SK-N-SH (cell line): ENCODE results near the gene CYFIP2. TPM values are rescaled to one million over a fixed set of nuclear protein-coding genes. Genes with fewer than 3 reads are reported as not detected.

Experiments
- CTCF ChIA-PET: fragments of 300-600, 350-600 bp; formaldehyde crosslinking; extraction: SDS; loops from one replicate; lab custom pipeline; 2021; lab: Yijun Ruan, JAX
- POLR2A ChIA-PET: fragments of 350-600 bp; sonication (Branson Sonifier 250); formaldehyde crosslinking; extraction: SDS; loops from one replicate; lab custom pipeline; 2020; ENCODE audit warnings: antibody characterized with exemption, inconsistent platforms; lab: Yijun Ruan, JAX
- DNase-seq: peaks from one replicate; pipeline ENCODE4 v3.0.0; 2012
- H2AFZ ChIP-seq: fragments of 200-600 bp; sonication (generic); 2 replicates; pipeline ENCODE4 v1.8.1; 2016; ENCODE audit warnings: antibody characterized with exemption, mild to moderate bottlenecking, low read depth
- H3F3A ChIP-seq: fragments of 200-600 bp; sonication (generic); replicated peaks from 2 replicates; pipeline ENCODE3; 2016; ENCODE audit warnings: antibody characterized with exemption, mild to moderate bottlenecking; ENCODE audit not compliant: insufficient read depth
- H3K27ac ChIP-seq, 2 experiments: fragments of 200-500 bp in 1 of 2; fragments of 200-600 bp in 1 of 2; sonication (Bioruptor generic) in 1 of 2; sonication (generic), shearing (Covaris generic) in 1 of 2; 2 replicates each; pipeline versions ENCODE4 v1.5.1 to v1.6.1; 2014 to 2016; ENCODE audit warnings: low read depth in 2 of 2, inconsistent platforms in 1 of 2, low read length in 1 of 2, mild to moderate bottlenecking in 1 of 2, mixed read lengths in 1 of 2
- H3K27me3 ChIP-seq: fragments of 200-600 bp; sonication (generic), shearing (Covaris generic); 2 replicates; pipeline ENCODE4 v1.6.1; 2016; ENCODE audit warnings: mixed run types; ENCODE audit not compliant: insufficient read depth
- H3K36me3 ChIP-seq, 2 experiments: fragments of 200-500 bp in 1 of 2; fragments of 200-600 bp in 1 of 2; sonication (Bioruptor generic) in 1 of 2; sonication (generic) in 1 of 2; replicated peaks in 1 of 2; 2 replicates each; pipeline versions ENCODE3 to v1.5.1; 2014 to 2016; ENCODE audit warnings: low read length in 1 of 2, mild to moderate bottlenecking in 1 of 2; ENCODE audit not compliant: insufficient read depth in 2 of 2, control insufficient read depth in 1 of 2
- H3K4me1 ChIP-seq, 2 experiments: fragments of 200-500 bp in 1 of 2; fragments of 200-600 bp in 1 of 2; sonication (Bioruptor generic) in 1 of 2; sonication (generic), shearing (Covaris generic) in 1 of 2; 2 replicates each; pipeline versions ENCODE4 v1.5.1 to v1.6.1; 2014 to 2016; ENCODE audit warnings: low read depth in 1 of 2, low read length in 1 of 2, mixed run types in 1 of 2; ENCODE audit not compliant: insufficient read depth in 2 of 2, control insufficient read depth in 1 of 2
- H3K4me2 ChIP-seq: fragments of 200-600 bp; sonication (generic), shearing (Covaris generic); 2 replicates; pipeline ENCODE4 v1.6.1; 2017; ENCODE audit warnings: mixed run types
- H3K4me3 ChIP-seq, 2 experiments: fragments of 200-500 bp in 1 of 2; fragments of 200-600 bp in 1 of 2; sonication (Bioruptor generic) in 1 of 2; sonication (generic), shearing (Covaris generic) in 1 of 2; 2 replicates each; pipeline versions ENCODE4 v1.5.1 to v1.8.1; 2014 to 2016; ENCODE audit warnings: low read depth in 2 of 2, inconsistent platforms in 1 of 2, low read length in 1 of 2, mild to moderate bottlenecking in 1 of 2, mixed read lengths in 1 of 2, moderate library complexity in 1 of 2
- H3K79me2 ChIP-seq: fragments of 200-600 bp; sonication (generic); 2 replicates; pipeline ENCODE4 v1.8.1; 2017; ENCODE audit warnings: mild to moderate bottlenecking; ENCODE audit not compliant: insufficient read depth
- H3K9ac ChIP-seq: fragments of 200-600 bp; sonication (generic); 2 replicates; pipeline ENCODE4 v1.6.1; 2017; ENCODE audit warnings: mixed run types
- H3K9me2 ChIP-seq: fragments of 200-600 bp; sonication (generic); 2 replicates; pipeline ENCODE4 v1.6.1; 2017; ENCODE audit warnings: mixed run types
- H3K9me3 ChIP-seq: fragments of 200-600 bp; sonication (generic); 2 replicates; pipeline ENCODE4 v1.6.1; 2017; ENCODE audit warnings: mixed run types, mild to moderate bottlenecking, moderate library complexity
- H4K20me1 ChIP-seq: fragments of 200-600 bp; sonication (generic); 2 replicates; pipeline ENCODE4 v1.6.1; 2017; ENCODE audit warnings: mild to moderate bottlenecking, mixed run types; ENCODE audit not compliant: insufficient read depth
- CHD2 ChIP-seq: fragments of 150-350 bp; IDR thresholded peaks from 2 replicates; pipeline ENCODE4 v1.6.1; 2018; ENCODE audit warnings: low read length; ENCODE audit not compliant: partially characterized antibody
- EP300 ChIP-seq, 2 experiments: IDR thresholded peaks; 2 replicates each; pipeline versions ENCODE4 v1.4.0 to v1.6.1; 2012; ENCODE audit warnings: borderline replicate concordance in 1 of 2, low read depth in 1 of 2, low read length in 1 of 2
- MAX ChIP-seq: IDR thresholded peaks from 2 replicates; pipeline ENCODE4 v1.4.0; 2012; ENCODE audit warnings: low read depth
- MXI1 ChIP-seq: IDR thresholded peaks from 2 replicates; pipeline ENCODE4 v1.6.1; 2012; ENCODE audit warnings: mild to moderate bottlenecking, low read depth, low read length, improper control_type of control experiment
- RAD21 ChIP-seq: IDR thresholded peaks from 2 replicates; pipeline ENCODE4 v1.6.1; 2012; ENCODE audit warnings: mild to moderate bottlenecking, low read length
- RXRA ChIP-seq: IDR thresholded peaks from 2 replicates; pipeline ENCODE4 v1.4.0; 2012; ENCODE audit warnings: low read depth, mild to moderate bottlenecking, borderline replicate concordance
- SIN3A ChIP-seq: IDR thresholded peaks from 2 replicates; pipeline ENCODE4 v1.6.1; 2012; ENCODE audit warnings: low read depth, mild to moderate bottlenecking, low read length, moderate library complexity, borderline replicate concordance
- SMC3 ChIP-seq: IDR thresholded peaks from 2 replicates; pipeline ENCODE4 v1.6.1; 2012; ENCODE audit warnings: low read depth, low read length, improper control_type of control experiment
- USF1 ChIP-seq: IDR thresholded peaks from 2 replicates; pipeline ENCODE4 v1.4.0; 2012; ENCODE audit warnings: low read depth, borderline replicate concordance
- WGBS: methylation state at CpG from one replicate; pipeline ENCODE4 v1.1.6; 2017; ENCODE audit warnings: low lambda C conversion rate; 5-methylcytosine and 5-hydroxymethylcytosine counted together
- polyA plus RNA-seq, 3 experiments: library from polyadenylated mRNA; depleted of rRNA; stranded (reverse); fragments of >200 nt; gene quantifications; 2 replicates each; pipeline ENCODE4 v1.2.3, GENCODE V29; 2012
- TF ChIP-seq, protein P1 (sequence below): IDR thresholded peaks from 2 replicates; pipeline ENCODE4 v1.6.1; 2012; ENCODE audit warnings: mild to moderate bottlenecking, low read depth, low read length, moderate library complexity
- TF ChIP-seq, protein P2 (sequence below): fragments of 200-600 bp; sonication (generic); IDR thresholded peaks from 2 replicates; pipeline ENCODE4 v1.6.1; 2017; ENCODE audit warnings: antibody characterized with exemption, mild to moderate bottlenecking, moderate library complexity

The CYFIP2 gene
- polyA plus RNA-seq, 1 of the 3 experiments (the other 2 are of a cell fraction) = 20.1 TPM

DNA sequence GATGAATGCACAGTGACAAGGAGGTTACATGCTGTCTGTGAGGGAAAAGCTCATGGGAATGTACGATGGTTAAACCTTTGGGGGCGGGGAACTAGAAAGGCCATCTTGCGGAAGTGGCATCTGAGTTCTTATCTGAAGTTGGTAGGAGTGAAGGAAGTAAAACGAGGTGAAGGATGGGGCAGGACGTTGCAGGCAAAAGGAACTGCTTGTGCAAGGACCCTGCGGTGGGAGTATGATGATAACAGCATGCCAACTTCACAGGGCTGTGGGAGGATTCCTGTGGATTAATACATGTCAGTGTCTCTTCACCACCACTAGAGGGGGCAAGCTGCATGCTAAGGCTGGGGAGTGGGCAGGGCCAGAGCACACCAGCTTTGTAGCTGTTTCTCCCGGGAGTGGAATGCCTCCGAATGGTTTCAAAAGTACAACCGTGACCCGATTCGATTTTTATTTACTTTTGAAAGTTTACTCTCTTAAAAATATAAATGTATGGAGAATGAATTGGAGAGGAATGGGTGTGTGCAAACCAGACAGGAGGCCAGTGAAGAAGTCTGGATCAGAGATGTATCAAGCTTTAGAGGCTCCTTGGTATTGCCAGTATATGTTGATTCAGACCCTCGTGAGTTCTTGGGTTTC, 62.5 kb downstream of the CYFIP2 start:
- Histone ChIP-seq H3K27ac (no peak overlapping the region), H3K4me1 (no peaks in the 10 kb centered on the region; a peak in 1 of 4 replicates), H3K4me3 (peak overlapping the region; percentile 22 to 40; a peak in 2 of 4 replicates), H3K4me2 (peak overlapping the region; percentile 41; the same call in 1 of the 2 replicates), H3K79me2 (no peaks in the 10 kb centered on the region), H2AFZ (peak overlapping the region; percentile 80; the same call in 1 of the 2 replicates), H4K20me1 (no peaks in the 10 kb centered on the region), H3K36me3 (peaks cover 3 to 47% of the 10 kb centered on the region in 2 experiments), H3K9ac (no peak overlapping the region), H3K27me3 (no peaks in the 10 kb centered on the region), H3F3A (no peaks in the 10 kb centered on the region), H3K9me3 (no peaks in the 10 kb centered on the region), H3K9me2 (no peaks in the 10 kb centered on the region)
- ChIA-PET CTCF (interaction anchor here (0.5 to 8.6 kb wide), 49 partner anchors 10 to 1804 kb away, joined by 3 to 102 read pairs (median 5); partner anchors contain the start of genes CYFIP2, NIPAL4 and THG1L), POLR2A (no interaction called here)
- peak; percentile 88 for DNase-seq
- TF ChIP-seq USF1 (no peak), SIN3A (peak; percentile 44; the same call in 1 of the 2 replicates), MXI1 (peak; percentile 63; the same call in 1 of the 2 replicates), MAX (0 out of 2 replicates have a peak, but pooled peaks have one; percentile 27), RAD21 (peak; percentile 96), CHD2 (peak; percentile 33), EP300 (IDR thresholded peaks at IDR 0.05; ENCODE audit: borderline replicate concordance in 1 of 2, low read depth in 1 of 2, low read length in 1 of 2) (no peak), RXRA (no peak), SMC3 (peak; percentile 90)
- TF ChIP-seq, protein P1, sequence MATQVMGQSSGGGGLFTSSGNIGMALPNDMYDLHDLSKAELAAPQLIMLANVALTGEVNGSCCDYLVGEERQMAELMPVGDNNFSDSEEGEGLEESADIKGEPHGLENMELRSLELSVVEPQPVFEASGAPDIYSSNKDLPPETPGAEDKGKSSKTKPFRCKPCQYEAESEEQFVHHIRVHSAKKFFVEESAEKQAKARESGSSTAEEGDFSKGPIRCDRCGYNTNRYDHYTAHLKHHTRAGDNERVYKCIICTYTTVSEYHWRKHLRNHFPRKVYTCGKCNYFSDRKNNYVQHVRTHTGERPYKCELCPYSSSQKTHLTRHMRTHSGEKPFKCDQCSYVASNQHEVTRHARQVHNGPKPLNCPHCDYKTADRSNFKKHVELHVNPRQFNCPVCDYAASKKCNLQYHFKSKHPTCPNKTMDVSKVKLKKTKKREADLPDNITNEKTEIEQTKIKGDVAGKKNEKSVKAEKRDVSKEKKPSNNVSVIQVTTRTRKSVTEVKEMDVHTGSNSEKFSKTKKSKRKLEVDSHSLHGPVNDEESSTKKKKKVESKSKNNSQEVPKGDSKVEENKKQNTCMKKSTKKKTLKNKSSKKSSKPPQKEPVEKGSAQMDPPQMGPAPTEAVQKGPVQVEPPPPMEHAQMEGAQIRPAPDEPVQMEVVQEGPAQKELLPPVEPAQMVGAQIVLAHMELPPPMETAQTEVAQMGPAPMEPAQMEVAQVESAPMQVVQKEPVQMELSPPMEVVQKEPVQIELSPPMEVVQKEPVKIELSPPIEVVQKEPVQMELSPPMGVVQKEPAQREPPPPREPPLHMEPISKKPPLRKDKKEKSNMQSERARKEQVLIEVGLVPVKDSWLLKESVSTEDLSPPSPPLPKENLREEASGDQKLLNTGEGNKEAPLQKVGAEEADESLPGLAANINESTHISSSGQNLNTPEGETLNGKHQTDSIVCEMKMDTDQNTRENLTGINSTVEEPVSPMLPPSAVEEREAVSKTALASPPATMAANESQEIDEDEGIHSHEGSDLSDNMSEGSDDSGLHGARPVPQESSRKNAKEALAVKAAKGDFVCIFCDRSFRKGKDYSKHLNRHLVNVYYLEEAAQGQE = no peak
- TF ChIP-seq, protein P2, sequence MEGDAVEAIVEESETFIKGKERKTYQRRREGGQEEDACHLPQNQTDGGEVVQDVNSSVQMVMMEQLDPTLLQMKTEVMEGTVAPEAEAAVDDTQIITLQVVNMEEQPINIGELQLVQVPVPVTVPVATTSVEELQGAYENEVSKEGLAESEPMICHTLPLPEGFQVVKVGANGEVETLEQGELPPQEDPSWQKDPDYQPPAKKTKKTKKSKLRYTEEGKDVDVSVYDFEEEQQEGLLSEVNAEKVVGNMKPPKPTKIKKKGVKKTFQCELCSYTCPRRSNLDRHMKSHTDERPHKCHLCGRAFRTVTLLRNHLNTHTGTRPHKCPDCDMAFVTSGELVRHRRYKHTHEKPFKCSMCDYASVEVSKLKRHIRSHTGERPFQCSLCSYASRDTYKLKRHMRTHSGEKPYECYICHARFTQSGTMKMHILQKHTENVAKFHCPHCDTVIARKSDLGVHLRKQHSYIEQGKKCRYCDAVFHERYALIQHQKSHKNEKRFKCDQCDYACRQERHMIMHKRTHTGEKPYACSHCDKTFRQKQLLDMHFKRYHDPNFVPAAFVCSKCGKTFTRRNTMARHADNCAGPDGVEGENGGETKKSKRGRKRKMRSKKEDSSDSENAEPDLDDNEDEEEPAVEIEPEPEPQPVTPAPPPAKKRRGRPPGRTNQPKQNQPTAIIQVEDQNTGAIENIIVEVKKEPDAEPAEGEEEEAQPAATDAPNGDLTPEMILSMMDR = peak; percentile 91
- WGBS = 28% methylated on average over 12 of the region's 12 CpGs
